Measurements from ENCODE around the gene SCFD2. TPM values are rescaled to one million over a fixed set of nuclear protein-coding genes. Genes with fewer than 3 reads are reported as not detected.

SCFD2 gene
- total and polyA plus RNA-seq, 4 donors: 4.3 to 28.8 (median 7.4) TPM

GRCh38 chr4:52884994-52885393, 480.9 kb downstream of the SCFD2 start:
- Histone ChIP-seq H3K9ac (ENCODE audit: low read depth in 1 of 2, low read length in 2 of 2) (no peak overlapping the region), H3K36me3 (ENCODE audit: control insufficient read depth in 4 of 4, insufficient read depth in 3 of 4, low read depth in 1 of 4, low read length in 3 of 4) (peaks cover 0 to 2% (median under 1%) of the 10 kb centered on the region in 4 donors), H3K4me3 (ENCODE audit: low read depth in 1 of 3, low read length in 3 of 3) (no peak overlapping the region), H3K27me3 (ENCODE audit: control insufficient read depth in 4 of 4, insufficient read depth in 4 of 4, low read length in 3 of 4) (no peaks in the 10 kb centered on the region), H3K9me3 (ENCODE audit: control insufficient read depth in 4 of 4, low read length in 3 of 4) (peaks cover 0 to 2% (median 0%) of the 10 kb centered on the region in 4 donors), H3K4me1 (ENCODE audit: control insufficient read depth in 4 of 4, insufficient read depth in 4 of 4, low read length in 3 of 4) (no peaks in the 10 kb centered on the region), H3K27ac (ENCODE audit: low read depth in 1 of 2, low read length in 2 of 2) (no peak overlapping the region)
- WGBS: 89% methylated on average over 2 of the region's 2 CpGs
- DNase-seq (ENCODE audit: low spot score): no peak
- no peak for TF ChIP-seq REST (IDR thresholded peaks at IDR 0.05)
- no peak for TF ChIP-seq JUND (IDR thresholded peaks at IDR 0.05)
- TF ChIP-seq NR2F2 (IDR thresholded peaks at IDR 0.05): no peak
- TF ChIP-seq TAF1 (conservative IDR thresholded peaks at IDR 0.05): no peak
- TF ChIP-seq ZBTB33 (IDR thresholded peaks at IDR 0.05): no peak
- no peak for TF ChIP-seq MAX (IDR thresholded peaks at IDR 0.05)
- TF ChIP-seq EGR1 (IDR thresholded peaks at IDR 0.05; ENCODE audit: low read depth in 2 of 2): no peak
- no peak for TF ChIP-seq GABPA (IDR thresholded peaks at IDR 0.05 in 1 of 2, conservative IDR thresholded peaks at IDR 0.05 in 1 of 2)
- no peak for TF ChIP-seq FOXA2 (IDR thresholded peaks at IDR 0.05)
- TF ChIP-seq HNF4A (conservative IDR thresholded peaks at IDR 0.05): no peak
- TF ChIP-seq CTCF (IDR thresholded peaks at IDR 0.05; ENCODE audit: low read depth, low read length, missing input control): no peak
- no peak for TF ChIP-seq HNF4G (IDR thresholded peaks at IDR 0.05)
- TF ChIP-seq ATF3 (IDR thresholded peaks at IDR 0.05): no peak
- TF ChIP-seq FOXA1 (IDR thresholded peaks at IDR 0.05): no peak
- no peak for TF ChIP-seq RXRA (IDR thresholded peaks at IDR 0.05)
- TF ChIP-seq SP1 (IDR thresholded peaks at IDR 0.05): no peak
